Upper lobe of right lung (tissue), 1 donor: ENCODE measurements around the gene ABCC1. TPM values are rescaled to one million over a fixed set of nuclear protein-coding genes. Genes with fewer than 3 reads are reported as not detected.

ENCODE experiments used
- ATAC-seq: fragments of 200-7000 bp; cut with Tn5 transposase; one replicate; pipeline ENCODE4 v1.9.1; 2020; ENCODE audit warnings: mild to moderate bottlenecking, moderate library complexity
- DNase-seq: peaks from one replicate; pipeline ENCODE4 v3.0.0-alpha.2; 2020
- H3K27ac ChIP-seq: fragments of 200-600 bp; one replicate; pipeline ENCODE4 v1.8.0; 2022
- H3K27me3 ChIP-seq: fragments of 200-600 bp; one replicate; pipeline ENCODE4 v1.8.0; 2022; ENCODE audit warnings: mild to moderate bottlenecking
- H3K36me3 ChIP-seq: fragments of 200-600 bp; one replicate; pipeline ENCODE4 v1.8.0; 2022
- H3K4me1 ChIP-seq: fragments of 200-600 bp; one replicate; pipeline ENCODE4 v1.8.0; 2022
- H3K4me3 ChIP-seq: fragments of 200-600 bp; one replicate; pipeline ENCODE4 v1.8.0; 2022; ENCODE audit warnings: mild to moderate bottlenecking
- H3K9me3 ChIP-seq: fragments of 200-600 bp; one replicate; pipeline ENCODE4 v1.8.0; 2022
- intact Hi-C: fragments of 100-400 bp; cut with DNase I; formaldehyde crosslinking; loops from one replicate; pipeline ENCODE4 v1.11.0; 2022
- total RNA-seq: library from RNA; stranded (reverse); fragmentation: NEBNext Ultra II Directional; extraction: Animal tissue kit (Norgen Biotek cat#: 25700); gene quantifications from one replicate; pipeline ENCODE4 v1.2.1, GENCODE V29; 2021
- TF ChIP-seq, protein P1 (sequence below): fragments of 200-600 bp; IDR thresholded peaks from one replicate; pipeline ENCODE4 v1.8.0; 2022; ENCODE audit warnings: antibody characterized with exemption
- donor health status: DM: no; HTN: yes; CAD: no; lungs with severe emphysema.

ABCC1 gene
- total RNA-seq, 1 donor from 2014 or later: 50.6 TPM

DNA sequence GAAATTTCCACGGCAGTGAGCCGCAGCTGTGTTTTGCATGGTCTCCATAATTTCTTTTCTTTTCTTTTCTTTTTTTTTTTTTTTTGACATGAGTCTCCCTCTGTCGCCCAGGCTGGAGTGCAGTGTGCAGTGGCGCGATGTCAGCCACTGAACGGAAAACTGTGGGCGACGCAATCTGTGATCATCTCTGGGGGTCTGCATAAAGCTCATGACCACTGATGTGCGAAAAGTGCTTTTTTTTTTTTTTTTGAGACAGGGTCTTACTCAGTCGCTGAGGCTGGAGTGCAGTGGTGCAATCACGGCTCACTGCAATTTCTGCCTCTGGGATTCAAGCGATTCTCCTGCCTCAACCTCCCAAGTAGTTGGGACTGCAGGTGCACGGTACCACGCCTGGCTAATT is 156.2 kb downstream of the ABCC1 start:
- intact Hi-C loops: no loop called here
- no peaks in the 10 kb centered on the region for H3K27me3 ChIP-seq
- H3K36me3 ChIP-seq: peaks cover 48% of the 10 kb centered on the region
- no peak for ATAC-seq
- H3K27ac ChIP-seq: no peak overlapping the region
- no peak overlapping the region for H3K4me3 ChIP-seq
- H3K9me3 ChIP-seq: no peaks in the 10 kb centered on the region
- DNase-seq: no peak
- peaks cover 9% of the 10 kb centered on the region for H3K4me1 ChIP-seq
- TF ChIP-seq, protein P1, sequence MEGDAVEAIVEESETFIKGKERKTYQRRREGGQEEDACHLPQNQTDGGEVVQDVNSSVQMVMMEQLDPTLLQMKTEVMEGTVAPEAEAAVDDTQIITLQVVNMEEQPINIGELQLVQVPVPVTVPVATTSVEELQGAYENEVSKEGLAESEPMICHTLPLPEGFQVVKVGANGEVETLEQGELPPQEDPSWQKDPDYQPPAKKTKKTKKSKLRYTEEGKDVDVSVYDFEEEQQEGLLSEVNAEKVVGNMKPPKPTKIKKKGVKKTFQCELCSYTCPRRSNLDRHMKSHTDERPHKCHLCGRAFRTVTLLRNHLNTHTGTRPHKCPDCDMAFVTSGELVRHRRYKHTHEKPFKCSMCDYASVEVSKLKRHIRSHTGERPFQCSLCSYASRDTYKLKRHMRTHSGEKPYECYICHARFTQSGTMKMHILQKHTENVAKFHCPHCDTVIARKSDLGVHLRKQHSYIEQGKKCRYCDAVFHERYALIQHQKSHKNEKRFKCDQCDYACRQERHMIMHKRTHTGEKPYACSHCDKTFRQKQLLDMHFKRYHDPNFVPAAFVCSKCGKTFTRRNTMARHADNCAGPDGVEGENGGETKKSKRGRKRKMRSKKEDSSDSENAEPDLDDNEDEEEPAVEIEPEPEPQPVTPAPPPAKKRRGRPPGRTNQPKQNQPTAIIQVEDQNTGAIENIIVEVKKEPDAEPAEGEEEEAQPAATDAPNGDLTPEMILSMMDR: no peak

DNA sequence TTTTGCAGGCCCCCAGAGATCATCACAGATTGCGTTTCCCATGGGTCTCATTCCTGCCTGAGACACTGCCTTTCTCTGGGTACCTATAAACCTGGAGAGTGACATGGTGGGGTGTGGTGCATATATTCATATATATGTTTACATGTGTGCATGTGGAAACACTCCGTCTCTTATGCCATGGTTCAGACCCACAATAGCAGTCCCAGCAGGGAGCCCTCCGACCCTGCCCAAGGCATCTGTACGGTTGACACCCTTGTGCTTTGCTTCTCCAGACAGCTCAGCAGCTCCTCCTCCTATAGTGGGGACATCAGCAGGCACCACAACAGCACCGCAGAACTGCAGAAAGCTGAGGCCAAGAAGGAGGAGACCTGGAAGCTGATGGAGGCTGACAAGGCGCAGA is 157.1 kb downstream of the ABCC1 start:
- no peak for DNase-seq
- TF ChIP-seq, protein P1: no peak
- no peak for ATAC-seq
- Histone ChIP-seq H3K27ac (no peak overlapping the region), H3K4me3 (no peak overlapping the region), H3K9me3 (no peaks in the 10 kb centered on the region), H3K4me1 (peaks cover 1% of the 10 kb centered on the region), H3K27me3 (no peaks in the 10 kb centered on the region), H3K36me3 (peaks cover 54% of the 10 kb centered on the region)
- intact Hi-C loops: no loop called here

DNA sequence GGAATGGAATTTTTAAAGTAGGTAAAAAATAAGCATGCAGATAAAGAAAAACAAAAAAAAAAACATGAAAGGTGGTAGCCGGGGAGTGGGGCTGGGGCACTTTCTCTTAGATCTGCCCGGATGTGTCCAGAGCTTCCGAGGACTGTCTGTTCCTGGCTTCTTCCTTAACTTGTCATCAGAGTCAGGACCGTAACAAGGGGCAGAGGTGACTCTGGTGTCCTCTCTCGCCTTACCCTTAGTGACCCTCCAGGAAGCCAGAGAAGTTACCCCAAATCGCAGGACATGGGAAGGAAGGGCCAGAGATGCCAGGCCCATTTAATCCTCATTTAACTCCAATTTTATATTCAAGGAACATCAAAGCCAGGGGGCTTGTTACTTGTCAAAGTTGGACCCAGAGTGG is 158.4 kb downstream of the ABCC1 start:
- Histone ChIP-seq H3K36me3 (peaks cover 60% of the 10 kb centered on the region), H3K4me3 (no peak overlapping the region), H3K9me3 (no peaks in the 10 kb centered on the region), H3K27ac (no peak overlapping the region), H3K27me3 (no peaks in the 10 kb centered on the region), H3K4me1 (no peaks in the 10 kb centered on the region)
- intact Hi-C loops: no loop called here
- TF ChIP-seq, protein P1: no peak
- no peak for ATAC-seq
- DNase-seq: no peak

DNA sequence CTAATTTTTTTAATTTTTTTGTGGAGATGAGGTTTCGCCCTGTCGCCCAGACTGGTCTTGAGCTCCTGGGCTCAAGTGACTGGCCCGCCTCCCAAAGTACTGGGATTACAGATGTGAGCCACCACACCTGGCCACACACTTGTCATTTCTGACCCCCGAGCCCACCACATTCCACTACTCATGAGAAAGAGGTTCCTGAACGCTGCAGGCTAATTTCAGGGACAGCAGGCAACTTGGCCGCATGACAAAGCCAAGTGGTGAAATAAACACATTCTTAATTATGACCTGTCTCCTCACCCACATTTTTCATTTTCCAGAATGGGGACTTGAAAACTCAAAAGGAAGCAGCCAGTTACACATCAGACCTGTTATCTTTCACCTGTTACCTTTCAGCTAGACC is 159.3 kb downstream of the ABCC1 start:
- no peaks in the 10 kb centered on the region for H3K4me1 ChIP-seq
- no peak overlapping the region for H3K27ac ChIP-seq
- H3K27me3 ChIP-seq: no peaks in the 10 kb centered on the region
- intact Hi-C loops: no loop called here
- H3K36me3 ChIP-seq: peaks cover 60% of the 10 kb centered on the region
- H3K9me3 ChIP-seq: no peaks in the 10 kb centered on the region
- DNase-seq (no peak), ATAC-seq (no peak)
- TF ChIP-seq, protein P1: no peak
- no peak overlapping the region for H3K4me3 ChIP-seq

DNA sequence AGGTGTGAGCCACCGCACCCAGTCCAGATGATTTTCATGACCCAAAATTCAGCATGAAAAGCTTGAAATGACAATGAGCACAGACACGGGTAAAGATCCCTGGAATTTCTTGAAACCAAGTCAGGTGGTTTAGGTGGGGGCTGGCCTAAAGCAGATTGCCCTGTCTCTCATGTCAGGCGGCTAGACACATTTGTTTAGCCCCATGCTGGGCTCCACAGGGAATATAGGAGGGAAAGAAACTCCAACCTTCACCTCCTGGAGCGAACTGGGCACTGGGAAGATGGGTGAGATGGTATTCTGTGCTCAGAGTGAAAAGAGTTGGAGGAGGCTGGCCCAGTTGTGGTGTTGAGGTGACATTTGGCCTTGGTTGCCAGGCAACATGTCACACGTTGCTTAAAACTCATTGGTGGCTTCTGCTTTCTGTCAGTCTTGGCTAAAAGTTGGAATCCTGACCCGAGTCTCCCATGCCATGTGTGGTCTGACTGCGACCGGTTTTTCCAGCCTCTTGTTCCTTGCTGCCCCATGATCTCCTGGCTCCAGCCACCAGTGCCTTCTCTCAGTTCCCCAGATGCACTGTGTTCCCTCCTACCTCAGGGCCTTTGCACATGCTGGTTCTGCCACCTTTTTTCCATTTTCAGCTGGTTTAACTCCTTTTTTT is 160.2 kb downstream of the ABCC1 start:
- TF ChIP-seq, protein P1: no peak
- no peak overlapping the region for H3K4me3 ChIP-seq
- H3K4me1 ChIP-seq: no peaks in the 10 kb centered on the region
- H3K36me3 ChIP-seq: peaks cover 59% of the 10 kb centered on the region
- intact Hi-C loops: no loop called here
- H3K27ac ChIP-seq: no peak overlapping the region
- ATAC-seq: no peak
- no peak for DNase-seq
- no peaks in the 10 kb centered on the region for H3K9me3 ChIP-seq
- no peaks in the 10 kb centered on the region for H3K27me3 ChIP-seq

DNA sequence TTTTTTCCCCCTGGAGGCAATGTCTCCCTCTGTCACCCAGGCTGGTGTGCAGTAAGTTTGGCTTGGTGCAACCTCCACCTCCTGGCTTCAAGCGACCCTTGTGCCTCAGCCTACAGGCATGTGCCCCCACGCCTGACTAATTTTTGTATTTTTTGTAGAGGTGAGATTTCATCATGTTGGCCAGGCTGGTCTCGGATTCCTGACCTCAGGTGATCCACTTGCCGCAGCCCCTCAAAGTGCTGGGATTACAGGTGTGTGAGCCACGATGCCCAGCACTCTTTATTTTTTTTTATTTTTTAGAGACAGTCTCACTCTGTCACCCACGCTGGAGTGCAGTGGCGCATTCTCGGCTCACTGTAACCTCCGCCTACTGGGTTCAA is 160.7 kb downstream of the ABCC1 start:
- H3K27ac ChIP-seq: no peak overlapping the region
- intact Hi-C loops: no loop called here
- TF ChIP-seq, protein P1: no peak
- H3K36me3 ChIP-seq: peaks cover 64% of the 10 kb centered on the region
- H3K27me3 ChIP-seq: no peaks in the 10 kb centered on the region
- H3K4me3 ChIP-seq: no peak overlapping the region
- ATAC-seq: no peak
- H3K9me3 ChIP-seq: no peaks in the 10 kb centered on the region
- no peak for DNase-seq
- no peaks in the 10 kb centered on the region for H3K4me1 ChIP-seq
